Glomerular endothelial cell (primary cell): ENCODE measurements around the gene TPPP. TPM values are rescaled to one million over a fixed set of nuclear protein-coding genes. Genes with fewer than 3 reads are reported as not detected.

ENCODE experiments used
- DNase-seq: peaks from one replicate; pipeline ENCODE4 v3.0.0-alpha.2; 2011; ENCODE audit warnings: low read depth, low spot score; ENCODE audit errors: extremely low read depth
- total RNA-seq: library from RNA; depleted of rRNA; stranded (reverse); fragments of >200 nt; gene quantifications from 2 replicates; pipeline ENCODE4 v1.2.3, GENCODE V29; 2015

The TPPP gene
- total RNA-seq, 1 donor from 2014 or later, result 0.58 TPM

GRCh38 chr5:610744-611730, 82.1 kb downstream of the TPPP start:
- DNase-seq, result no peak

GRCh38 chr5:610011-610743, 83.0 kb downstream of the TPPP start:
- no peak for DNase-seq

Other genes starting within 250 kb of the TPPP start
- gene SLC9A3, start 168.9 kb downstream of the TPPP start, total RNA-seq, result 2.2 and 3.1 TPM in 2 replicates
- gene CEP72, start 81.0 kb downstream of the TPPP start, total RNA-seq, result 3.3 and 4.2 TPM in 2 replicates
- not detected in 2 replicates for gene ZDHHC11B, start 91.4 kb upstream of the TPPP start, total RNA-seq
- gene ZDHHC11, start 157.6 kb upstream of the TPPP start, total RNA-seq, result 0.24 and 0.70 TPM in 2 replicates
- gene BRD9, start 199.4 kb upstream of the TPPP start, total RNA-seq, result 43.4 and 47.6 TPM in 2 replicates
- gene TRIP13, start 199.5 kb upstream of the TPPP start, total RNA-seq, result 15.8 and 31.8 TPM in 2 replicates